Measurements from ENCODE around the gene NCOA5. TPM values are rescaled to one million over a fixed set of nuclear protein-coding genes. Genes with fewer than 3 reads are reported as not detected.

Gene NCOA5
- total RNA-seq, 2 experiments from 2014 or later, result 9.7 to 10.5 TPM

DNA sequence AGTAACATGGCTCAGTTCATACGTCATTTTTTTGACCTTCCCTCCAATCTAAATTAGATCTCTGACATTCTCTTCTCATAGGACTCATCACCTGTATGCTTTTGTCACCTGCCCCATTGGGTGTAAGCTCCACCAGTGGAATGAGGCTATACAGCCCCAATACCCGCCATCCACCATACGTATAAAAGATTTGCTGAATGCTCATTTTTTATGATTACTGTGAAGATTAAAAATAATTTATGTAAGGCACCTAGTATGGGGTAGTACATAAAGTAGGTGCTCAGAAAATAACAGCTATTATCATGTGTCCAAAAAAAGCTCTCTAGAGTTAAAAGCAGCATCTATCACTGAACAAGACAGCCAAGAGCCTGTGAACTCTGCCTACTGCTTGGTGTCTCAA, 24.1 kb downstream of the NCOA5 start:
- no peak overlapping the region for H3K4me3 ChIP-seq (ENCODE audit: low read length)
- ATAC-seq (ENCODE audit: poor library complexity) (no peak), DNase-seq (no peak)
- intact Hi-C loops (cut with DNase I, micrococcal nuclease), result no loop called here
- peaks cover 94% of the 10 kb centered on the region for H3K36me3 ChIP-seq (ENCODE audit: insufficient read depth, low read length)
- Mint-ChIP-seq H3K27me3 (no peaks in the 10 kb centered on the region), H3K9me3 (no peaks in the 10 kb centered on the region), H3K27ac (no peak overlapping the region), H3K4me3 (no peak overlapping the region), H3K36me3 (ENCODE audit: low read depth) (peaks cover 65% of the 10 kb centered on the region), H3K4me1 (ENCODE audit: low read depth) (peaks cover 27% of the 10 kb centered on the region)
- ChIA-PET POLR2A (interaction anchor here (0.8 to 1.0 kb wide), 3 partner anchors 11 to 108 kb away, joined by 3 to 4 read pairs (median 3); no protein-coding TSS in a partner anchor), CTCF (interaction anchor here (1.8 kb wide), 1 partner anchor 79 kb away, joined by 5 read pairs; no protein-coding TSS in a partner anchor)
- H3K4me1 ChIP-seq (ENCODE audit: insufficient read depth, low read length), result peaks cover 21% of the 10 kb centered on the region
- no peak overlapping the region for H3K27ac ChIP-seq (ENCODE audit: low read depth in 1 of 2, low read length in 2 of 2)
- H3K9me3 ChIP-seq (ENCODE audit: control insufficient read depth in 1 of 2, insufficient read depth in 1 of 2, low read length in 2 of 2), result no peaks in the 10 kb centered on the region
- TF ChIP-seq, protein P1, sequence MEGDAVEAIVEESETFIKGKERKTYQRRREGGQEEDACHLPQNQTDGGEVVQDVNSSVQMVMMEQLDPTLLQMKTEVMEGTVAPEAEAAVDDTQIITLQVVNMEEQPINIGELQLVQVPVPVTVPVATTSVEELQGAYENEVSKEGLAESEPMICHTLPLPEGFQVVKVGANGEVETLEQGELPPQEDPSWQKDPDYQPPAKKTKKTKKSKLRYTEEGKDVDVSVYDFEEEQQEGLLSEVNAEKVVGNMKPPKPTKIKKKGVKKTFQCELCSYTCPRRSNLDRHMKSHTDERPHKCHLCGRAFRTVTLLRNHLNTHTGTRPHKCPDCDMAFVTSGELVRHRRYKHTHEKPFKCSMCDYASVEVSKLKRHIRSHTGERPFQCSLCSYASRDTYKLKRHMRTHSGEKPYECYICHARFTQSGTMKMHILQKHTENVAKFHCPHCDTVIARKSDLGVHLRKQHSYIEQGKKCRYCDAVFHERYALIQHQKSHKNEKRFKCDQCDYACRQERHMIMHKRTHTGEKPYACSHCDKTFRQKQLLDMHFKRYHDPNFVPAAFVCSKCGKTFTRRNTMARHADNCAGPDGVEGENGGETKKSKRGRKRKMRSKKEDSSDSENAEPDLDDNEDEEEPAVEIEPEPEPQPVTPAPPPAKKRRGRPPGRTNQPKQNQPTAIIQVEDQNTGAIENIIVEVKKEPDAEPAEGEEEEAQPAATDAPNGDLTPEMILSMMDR (IDR thresholded peaks at IDR 0.05), result no peak
- no peaks in the 10 kb centered on the region for H3K27me3 ChIP-seq (ENCODE audit: control insufficient read depth in 1 of 2, insufficient read depth in 2 of 2, low read length in 2 of 2)

DNA sequence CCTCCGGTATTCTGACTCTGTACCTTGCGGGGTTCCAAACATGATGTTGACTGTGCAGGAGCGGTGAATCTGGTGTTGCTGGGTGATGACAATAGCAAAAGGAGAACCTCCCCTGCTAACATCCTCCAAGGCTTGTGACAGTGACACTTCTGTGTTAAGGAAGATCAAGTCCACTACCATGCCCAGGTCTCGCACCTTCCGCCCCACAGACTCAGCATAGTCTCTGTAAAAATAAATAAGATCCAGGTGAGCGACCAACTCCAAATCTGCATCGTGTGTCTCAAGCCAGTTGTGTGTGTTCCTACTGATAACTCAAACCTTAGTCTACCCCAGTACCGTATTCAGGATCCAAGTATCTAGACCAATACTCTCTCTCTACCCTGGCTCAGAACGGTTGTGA, 24.8 kb downstream of the NCOA5 start:
- DNase-seq (no peak), ATAC-seq (ENCODE audit: poor library complexity) (no peak)
- no peaks in the 10 kb centered on the region for H3K27me3 ChIP-seq (ENCODE audit: control insufficient read depth in 1 of 2, insufficient read depth in 2 of 2, low read length in 2 of 2)
- H3K4me3 ChIP-seq (ENCODE audit: low read length), result no peak overlapping the region
- no peaks in the 10 kb centered on the region for H3K9me3 ChIP-seq (ENCODE audit: control insufficient read depth in 1 of 2, insufficient read depth in 1 of 2, low read length in 2 of 2)
- Mint-ChIP-seq H3K4me1 (ENCODE audit: low read depth) (peaks cover 34% of the 10 kb centered on the region), H3K27me3 (no peaks in the 10 kb centered on the region), H3K9me3 (no peaks in the 10 kb centered on the region), H3K4me3 (no peak overlapping the region), H3K36me3 (ENCODE audit: low read depth) (peaks cover 71% of the 10 kb centered on the region), H3K27ac (no peak overlapping the region)
- POLR2A ChIA-PET, result interaction anchor here (1.0 kb wide), 1 partner anchor 107 kb away, joined by 3 read pairs; no protein-coding TSS in a partner anchor
- CTCF ChIA-PET, result interaction anchor here (1.8 kb wide), 1 partner anchor 78 kb away, joined by 5 read pairs; no protein-coding TSS in a partner anchor
- intact Hi-C loops (cut with DNase I, micrococcal nuclease), result no loop called here
- peaks cover 28% of the 10 kb centered on the region for H3K4me1 ChIP-seq (ENCODE audit: insufficient read depth, low read length)
- peaks cover 88% of the 10 kb centered on the region for H3K36me3 ChIP-seq (ENCODE audit: insufficient read depth, low read length)
- TF ChIP-seq, protein P1 (IDR thresholded peaks at IDR 0.05), result no peak
- H3K27ac ChIP-seq (ENCODE audit: low read depth in 1 of 2, low read length in 2 of 2), result no peak overlapping the region

DNA sequence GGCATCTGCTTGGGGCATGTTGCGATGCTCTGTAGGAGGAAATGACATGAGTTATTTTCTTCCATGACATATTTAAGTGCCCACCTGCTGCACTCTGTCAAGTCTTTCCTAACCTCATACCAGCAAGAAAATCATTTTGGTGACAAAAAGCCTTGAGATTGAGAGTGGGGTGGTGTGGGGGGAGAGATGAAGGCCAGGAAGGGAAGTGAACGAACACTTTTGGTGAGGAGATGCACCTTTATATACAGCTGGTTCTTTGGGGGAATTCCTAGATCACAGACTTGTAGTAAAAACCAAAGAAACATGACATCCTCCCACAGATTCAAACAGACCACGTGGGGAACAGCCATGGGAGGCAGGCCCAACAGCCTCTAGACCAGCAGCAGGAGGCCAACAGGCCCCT, 26.1 kb downstream of the NCOA5 start:
- POLR2A ChIA-PET, result no interaction called here
- Histone ChIP-seq H3K27me3 (ENCODE audit: control insufficient read depth in 1 of 2, insufficient read depth in 2 of 2, low read length in 2 of 2) (peaks cover 6 to 8% of the 10 kb centered on the region in 2 experiments), H3K4me3 (ENCODE audit: low read length) (no peak overlapping the region), H3K36me3 (ENCODE audit: insufficient read depth, low read length) (peaks cover 75% of the 10 kb centered on the region), H3K9me3 (ENCODE audit: control insufficient read depth in 1 of 2, insufficient read depth in 1 of 2, low read length in 2 of 2) (peaks cover 0 to 6% of the 10 kb centered on the region in 2 experiments), H3K27ac (ENCODE audit: low read depth in 1 of 2, low read length in 2 of 2) (no peak overlapping the region), H3K4me1 (ENCODE audit: insufficient read depth, low read length) (peaks cover 37% of the 10 kb centered on the region)
- H3K27me3 Mint-ChIP-seq, result peaks cover 13% of the 10 kb centered on the region
- intact Hi-C loops (cut with DNase I, micrococcal nuclease), result no loop called here
- H3K4me1 Mint-ChIP-seq (ENCODE audit: low read depth), result peaks cover 48% of the 10 kb centered on the region
- no peak overlapping the region for H3K4me3 Mint-ChIP-seq
- TF ChIP-seq, protein P1 (IDR thresholded peaks at IDR 0.05), result no peak
- no peaks in the 10 kb centered on the region for H3K9me3 Mint-ChIP-seq
- H3K36me3 Mint-ChIP-seq (ENCODE audit: low read depth), result peaks cover 77% of the 10 kb centered on the region
- H3K27ac Mint-ChIP-seq, result no peak overlapping the region
- DNase-seq, result no peak
- ATAC-seq (ENCODE audit: poor library complexity), result no peak
- CTCF ChIA-PET, result no interaction called here
